ENCODE measurements around the gene CACNA1C. TPM values are rescaled to one million over a fixed set of nuclear protein-coding genes. Genes with fewer than 3 reads are reported as not detected.

The CACNA1C gene
- total and polyA plus RNA-seq, 2 donors (not counting 1 experiment from before 2014, with no cell fraction given) = 0.01 to 0.02 TPM

DNA sequence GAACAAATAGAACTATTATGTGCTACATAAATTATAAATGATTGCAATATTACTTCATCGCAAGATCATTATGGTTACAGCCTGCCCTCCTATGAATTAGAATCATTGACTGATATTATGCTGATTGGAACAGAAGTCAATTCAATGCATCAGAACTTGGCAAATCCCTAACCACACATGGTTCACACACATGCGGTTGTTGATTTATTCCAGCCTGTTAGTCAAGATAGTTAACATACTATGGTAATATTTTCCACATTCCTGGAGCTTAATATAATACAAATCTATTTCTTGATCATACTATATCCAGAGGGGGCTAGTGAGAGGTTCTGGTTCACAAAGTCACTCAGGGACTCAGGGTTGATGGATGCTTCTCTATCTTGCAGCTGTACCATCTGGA, 9.7 kb upstream of the CACNA1C start:
- Histone ChIP-seq H4K20me1 (ENCODE audit: control insufficient read depth, insufficient read depth, low read length, poor library complexity, severe bottlenecking) (no peaks in the 10 kb centered on the region), H3K27me3 (replicated peaks in 1 of 4; ENCODE audit: control extremely low read depth in 1 of 4, control insufficient read depth in 3 of 4, insufficient read depth in 4 of 4, low read length in 3 of 4) (peaks cover 0 to 11% (median 8%) of the 10 kb centered on the region in 4 experiments), H3K36me3 (replicated peaks in 1 of 2; ENCODE audit: control extremely low read depth in 1 of 2, control insufficient read depth in 1 of 2, extremely low read depth in 1 of 2, insufficient read depth in 2 of 2, low read length in 1 of 2) (no peaks in the 10 kb centered on the region), H3K4me3 (ENCODE audit: control extremely low read depth in 1 of 5, extremely low read depth in 1 of 5, insufficient read depth in 1 of 5, low read depth in 2 of 5, low read length in 4 of 5) (no peak overlapping the region), H3K4me2 (replicated peaks; ENCODE audit: low read depth, low read length, poor library complexity, severe bottlenecking) (no peak overlapping the region), H2AFZ (ENCODE audit: insufficient read depth, low read depth, low read length, poor library complexity, severe bottlenecking) (no peak overlapping the region), H3K27ac (ENCODE audit: low read length in 2 of 2) (no peak overlapping the region), H3K4me1 (ENCODE audit: control insufficient read depth in 2 of 2, insufficient read depth in 2 of 2, low read length in 2 of 2) (no peaks in the 10 kb centered on the region), H3K9ac (ENCODE audit: low read length) (no peak overlapping the region), H3K79me2 (ENCODE audit: control insufficient read depth, insufficient read depth, low read length) (no peaks in the 10 kb centered on the region), H3K9me3 (ENCODE audit: control extremely low read depth in 1 of 3, control insufficient read depth in 2 of 3, insufficient read depth in 1 of 3, low read length in 2 of 3) (no peaks in the 10 kb centered on the region)
- intact Hi-C loops (cut with micrococcal nuclease) = no loop called here
- Mint-ChIP-seq H3K27ac (no peak overlapping the region), H3K27me3 (peaks cover 31% of the 10 kb centered on the region), H3K9me3 (ENCODE audit: insufficient read depth) (no peaks in the 10 kb centered on the region), H3K4me3 (no peak overlapping the region), H3K4me1 (no peaks in the 10 kb centered on the region)
- no peak for DNase-seq
- CTCF ChIA-PET = interaction anchor here (0.6 kb wide), 1 partner anchor 21 kb away, joined by 5 read pairs; no protein-coding TSS in a partner anchor
- TF ChIP-seq CTCF (IDR thresholded peaks at IDR 0.05) = no peak
- TF ChIP-seq EZH2 (IDR thresholded peaks at IDR 0.05; ENCODE audit: borderline replicate concordance, insufficient read depth, low read depth, low read length, poor library complexity, severe bottlenecking) = no peak
- POLR2A ChIA-PET = interaction anchor here (0.9 kb wide), 1 partner anchor 57 kb away, joined by 4 read pairs; no protein-coding TSS in a partner anchor
- no peak for ATAC-seq (ENCODE audit: low read depth)
- WGBS (ENCODE audit: insufficient coverage) = no CpG with 5 or more reads among the region's 2 CpGs

GRCh38 chr12:2044165-2044564, 8.6 kb upstream of the CACNA1C start:
- Mint-ChIP-seq H3K4me3 (no peak overlapping the region), H3K27ac (no peak overlapping the region), H3K27me3 (peaks cover 40% of the 10 kb centered on the region), H3K4me1 (no peaks in the 10 kb centered on the region), H3K9me3 (ENCODE audit: insufficient read depth) (no peaks in the 10 kb centered on the region)
- no peak for DNase-seq
- H3K4me2 ChIP-seq (replicated peaks; ENCODE audit: low read depth, low read length, poor library complexity, severe bottlenecking) = no peak overlapping the region
- no peak for ATAC-seq (ENCODE audit: low read depth)
- H3K4me1 ChIP-seq (ENCODE audit: control insufficient read depth in 2 of 2, insufficient read depth in 2 of 2, low read length in 2 of 2) = no peaks in the 10 kb centered on the region
- CTCF ChIA-PET = no interaction called here
- TF ChIP-seq EZH2 (IDR thresholded peaks at IDR 0.05; ENCODE audit: borderline replicate concordance, insufficient read depth, low read depth, low read length, poor library complexity, severe bottlenecking) = no peak
- H3K27ac ChIP-seq (ENCODE audit: low read length in 2 of 2) = no peak overlapping the region
- no peaks in the 10 kb centered on the region for H3K9me3 ChIP-seq (ENCODE audit: control extremely low read depth in 1 of 3, control insufficient read depth in 2 of 3, insufficient read depth in 1 of 3, low read length in 2 of 3)
- intact Hi-C loops (cut with micrococcal nuclease) = no loop called here
- POLR2A ChIA-PET = no interaction called here
- H3K36me3 ChIP-seq (replicated peaks in 1 of 2; ENCODE audit: control extremely low read depth in 1 of 2, control insufficient read depth in 1 of 2, extremely low read depth in 1 of 2, insufficient read depth in 2 of 2, low read length in 1 of 2) = no peaks in the 10 kb centered on the region
- peaks cover 0 to 11% (median 7%) of the 10 kb centered on the region in 4 experiments for H3K27me3 ChIP-seq (replicated peaks in 1 of 4; ENCODE audit: control extremely low read depth in 1 of 4, control insufficient read depth in 3 of 4, insufficient read depth in 4 of 4, low read length in 3 of 4)
- H3K4me3 ChIP-seq (ENCODE audit: control extremely low read depth in 1 of 5, extremely low read depth in 1 of 5, insufficient read depth in 1 of 5, low read depth in 2 of 5, low read length in 4 of 5) = no peak overlapping the region
- WGBS (ENCODE audit: insufficient coverage) = 97% methylated on average over 4 of the region's 6 CpGs
- no peak overlapping the region for H3K9ac ChIP-seq (ENCODE audit: low read length)
- H2AFZ ChIP-seq (ENCODE audit: insufficient read depth, low read depth, low read length, poor library complexity, severe bottlenecking) = no peak overlapping the region
- no peaks in the 10 kb centered on the region for H4K20me1 ChIP-seq (ENCODE audit: control insufficient read depth, insufficient read depth, low read length, poor library complexity, severe bottlenecking)
- H3K79me2 ChIP-seq (ENCODE audit: control insufficient read depth, insufficient read depth, low read length) = no peaks in the 10 kb centered on the region

Measured in B cell (primary cell).